ENCODE data around the gene PRTG.

DNA sequence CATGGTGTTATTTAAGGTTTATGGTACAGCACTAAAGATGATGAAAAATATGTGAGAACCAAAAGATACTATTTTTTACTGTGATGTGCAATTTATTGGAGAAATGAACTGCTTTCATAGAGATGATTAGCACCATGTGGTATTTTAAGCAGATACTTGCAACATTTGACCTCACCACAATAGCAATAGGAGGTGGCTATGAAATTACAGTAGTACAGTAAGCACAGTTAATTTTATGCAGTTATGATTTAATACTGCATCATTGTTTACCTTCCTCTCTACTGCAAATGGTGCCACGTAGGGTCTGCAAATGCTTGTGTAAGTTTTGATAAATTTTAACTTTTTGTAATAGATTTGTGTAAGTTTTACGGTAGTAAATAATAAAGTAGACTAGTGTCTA lies 168.9 kb downstream of the PRTG start:
- no peak for TF ChIP-seq EZH2phosphoT487 (IDR thresholded peaks at IDR 0.05; ENCODE audit: unreplicated experiment)
- TF ChIP-seq, protein P1, sequence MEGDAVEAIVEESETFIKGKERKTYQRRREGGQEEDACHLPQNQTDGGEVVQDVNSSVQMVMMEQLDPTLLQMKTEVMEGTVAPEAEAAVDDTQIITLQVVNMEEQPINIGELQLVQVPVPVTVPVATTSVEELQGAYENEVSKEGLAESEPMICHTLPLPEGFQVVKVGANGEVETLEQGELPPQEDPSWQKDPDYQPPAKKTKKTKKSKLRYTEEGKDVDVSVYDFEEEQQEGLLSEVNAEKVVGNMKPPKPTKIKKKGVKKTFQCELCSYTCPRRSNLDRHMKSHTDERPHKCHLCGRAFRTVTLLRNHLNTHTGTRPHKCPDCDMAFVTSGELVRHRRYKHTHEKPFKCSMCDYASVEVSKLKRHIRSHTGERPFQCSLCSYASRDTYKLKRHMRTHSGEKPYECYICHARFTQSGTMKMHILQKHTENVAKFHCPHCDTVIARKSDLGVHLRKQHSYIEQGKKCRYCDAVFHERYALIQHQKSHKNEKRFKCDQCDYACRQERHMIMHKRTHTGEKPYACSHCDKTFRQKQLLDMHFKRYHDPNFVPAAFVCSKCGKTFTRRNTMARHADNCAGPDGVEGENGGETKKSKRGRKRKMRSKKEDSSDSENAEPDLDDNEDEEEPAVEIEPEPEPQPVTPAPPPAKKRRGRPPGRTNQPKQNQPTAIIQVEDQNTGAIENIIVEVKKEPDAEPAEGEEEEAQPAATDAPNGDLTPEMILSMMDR (conservative IDR thresholded peaks at IDR 0.05; ENCODE audit: low read depth in 2 of 2) = no peak
- no peak for TF ChIP-seq JUNB (IDR thresholded peaks at IDR 0.05; ENCODE audit: unreplicated experiment)
- no peak for TF ChIP-seq ZNF331 (CRISPR knock-in tag; IDR thresholded peaks at IDR 0.05; ENCODE audit: low read depth)
- TF ChIP-seq, protein P2, sequence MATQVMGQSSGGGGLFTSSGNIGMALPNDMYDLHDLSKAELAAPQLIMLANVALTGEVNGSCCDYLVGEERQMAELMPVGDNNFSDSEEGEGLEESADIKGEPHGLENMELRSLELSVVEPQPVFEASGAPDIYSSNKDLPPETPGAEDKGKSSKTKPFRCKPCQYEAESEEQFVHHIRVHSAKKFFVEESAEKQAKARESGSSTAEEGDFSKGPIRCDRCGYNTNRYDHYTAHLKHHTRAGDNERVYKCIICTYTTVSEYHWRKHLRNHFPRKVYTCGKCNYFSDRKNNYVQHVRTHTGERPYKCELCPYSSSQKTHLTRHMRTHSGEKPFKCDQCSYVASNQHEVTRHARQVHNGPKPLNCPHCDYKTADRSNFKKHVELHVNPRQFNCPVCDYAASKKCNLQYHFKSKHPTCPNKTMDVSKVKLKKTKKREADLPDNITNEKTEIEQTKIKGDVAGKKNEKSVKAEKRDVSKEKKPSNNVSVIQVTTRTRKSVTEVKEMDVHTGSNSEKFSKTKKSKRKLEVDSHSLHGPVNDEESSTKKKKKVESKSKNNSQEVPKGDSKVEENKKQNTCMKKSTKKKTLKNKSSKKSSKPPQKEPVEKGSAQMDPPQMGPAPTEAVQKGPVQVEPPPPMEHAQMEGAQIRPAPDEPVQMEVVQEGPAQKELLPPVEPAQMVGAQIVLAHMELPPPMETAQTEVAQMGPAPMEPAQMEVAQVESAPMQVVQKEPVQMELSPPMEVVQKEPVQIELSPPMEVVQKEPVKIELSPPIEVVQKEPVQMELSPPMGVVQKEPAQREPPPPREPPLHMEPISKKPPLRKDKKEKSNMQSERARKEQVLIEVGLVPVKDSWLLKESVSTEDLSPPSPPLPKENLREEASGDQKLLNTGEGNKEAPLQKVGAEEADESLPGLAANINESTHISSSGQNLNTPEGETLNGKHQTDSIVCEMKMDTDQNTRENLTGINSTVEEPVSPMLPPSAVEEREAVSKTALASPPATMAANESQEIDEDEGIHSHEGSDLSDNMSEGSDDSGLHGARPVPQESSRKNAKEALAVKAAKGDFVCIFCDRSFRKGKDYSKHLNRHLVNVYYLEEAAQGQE (IDR thresholded peaks at IDR 0.05; ENCODE audit: unreplicated experiment) = no peak
- TF ChIP-seq EZH2 (IDR thresholded peaks at IDR 0.05; ENCODE audit: low read depth, unreplicated experiment) = no peak
- no peak for TF ChIP-seq POLR2AphosphoS5 (IDR thresholded peaks at IDR 0.05; ENCODE audit: low read depth)
- TF ChIP-seq CREB1 (CRISPR knock-in tag; IDR thresholded peaks at IDR 0.05; ENCODE audit: low read depth) = no peak
- TF ChIP-seq, protein P3, sequence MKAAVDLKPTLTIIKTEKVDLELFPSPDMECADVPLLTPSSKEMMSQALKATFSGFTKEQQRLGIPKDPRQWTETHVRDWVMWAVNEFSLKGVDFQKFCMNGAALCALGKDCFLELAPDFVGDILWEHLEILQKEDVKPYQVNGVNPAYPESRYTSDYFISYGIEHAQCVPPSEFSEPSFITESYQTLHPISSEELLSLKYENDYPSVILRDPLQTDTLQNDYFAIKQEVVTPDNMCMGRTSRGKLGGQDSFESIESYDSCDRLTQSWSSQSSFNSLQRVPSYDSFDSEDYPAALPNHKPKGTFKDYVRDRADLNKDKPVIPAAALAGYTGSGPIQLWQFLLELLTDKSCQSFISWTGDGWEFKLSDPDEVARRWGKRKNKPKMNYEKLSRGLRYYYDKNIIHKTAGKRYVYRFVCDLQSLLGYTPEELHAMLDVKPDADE (IDR thresholded peaks at IDR 0.05) = no peak
- TF ChIP-seq NANOG (IDR thresholded peaks at IDR 0.05; ENCODE audit: borderline replicate concordance) = no peak

Measured in GM23338 (cell line).